ENCODE results near the gene TFPI2.
"Not testable (repeated sequence)": the region's sequence is repeated elsewhere in the genome, so short reads cannot be mapped to it uniquely, and the experiment has no call there.

Gene TFPI2

GRCh38 chr7:93890464-93891068 lies at the start of gene TFPI2:
TSS of gene TFPI2 (minus strand) at chr7:93890753. CDS start at chr7:93890678, 75 bp downstream.
- in situ Hi-C loops (cut with HindIII; ENCODE audit: low sequenced_read_pairs) = no loop called here

GRCh38 chr7:93938293-93938692 lies 47.7 kb upstream of the TFPI2 start:
- in situ Hi-C loops (cut with HindIII; ENCODE audit: low sequenced_read_pairs) = no loop called here

GRCh38 chr7:93937818-93938217 lies 47.3 kb upstream of the TFPI2 start:
- in situ Hi-C loops (cut with HindIII; ENCODE audit: low sequenced_read_pairs) = no loop called here

GRCh38 chr7:93935102-93935501 lies 44.5 kb upstream of the TFPI2 start:
- in situ Hi-C loops (cut with HindIII; ENCODE audit: low sequenced_read_pairs) = no loop called here

- in situ Hi-C loops (cut with HindIII; ENCODE audit: low sequenced_read_pairs) = no loop called here
These were observed 42.6 kb upstream of the TFPI2 start for GRCh38 chr7:93933156-93933555.

- in situ Hi-C loops (cut with HindIII; ENCODE audit: low sequenced_read_pairs) = no loop called here
These were observed 41.1 kb upstream of the TFPI2 start for GRCh38 chr7:93931655-93932054.

- in situ Hi-C loops (cut with HindIII; ENCODE audit: low sequenced_read_pairs) = no loop called here
These were observed 37.0 kb upstream of the TFPI2 start for GRCh38 chr7:93927585-93927984.

- in situ Hi-C loops (cut with HindIII; ENCODE audit: low sequenced_read_pairs) = no loop called here
These were observed 36.2 kb upstream of the TFPI2 start for GRCh38 chr7:93926800-93927199.

- in situ Hi-C loops (cut with HindIII; ENCODE audit: low sequenced_read_pairs) = no loop called here
These were observed 33.4 kb upstream of the TFPI2 start for GRCh38 chr7:93923942-93924341.

GRCh38 chr7:93923296-93923695 lies 32.7 kb upstream of the TFPI2 start:
- in situ Hi-C loops (cut with HindIII; ENCODE audit: low sequenced_read_pairs) = no loop called here

- in situ Hi-C loops (cut with HindIII; ENCODE audit: low sequenced_read_pairs) = no loop called here
These were observed 31.3 kb upstream of the TFPI2 start, which contains the start of gene GNG11 for GRCh38 chr7:93921607-93922566. TSS of gene GNG11 (plus strand) at chr7:93921735. CDS start at chr7:93922138, 403 bp downstream.

GRCh38 chr7:93921186-93921585 lies 30.6 kb upstream of the TFPI2 start:
- in situ Hi-C loops (cut with HindIII; ENCODE audit: low sequenced_read_pairs) = no loop called here

- in situ Hi-C loops (cut with HindIII; ENCODE audit: low sequenced_read_pairs) = no loop called here
These were observed 30.1 kb upstream of the TFPI2 start for GRCh38 chr7:93920496-93921182.

- in situ Hi-C loops (cut with HindIII; ENCODE audit: low sequenced_read_pairs) = not testable (repeated sequence)
These were observed 25.8 kb upstream of the TFPI2 start for GRCh38 chr7:93916315-93916714.

- in situ Hi-C loops (cut with HindIII; ENCODE audit: low sequenced_read_pairs) = not testable (repeated sequence)
These were observed 25.3 kb upstream of the TFPI2 start for GRCh38 chr7:93915888-93916287.

GRCh38 chr7:93915206-93915842 lies 24.8 kb upstream of the TFPI2 start:
- in situ Hi-C loops (cut with HindIII; ENCODE audit: low sequenced_read_pairs) = not testable (repeated sequence)

GRCh38 chr7:93914581-93915066 lies 24.1 kb upstream of the TFPI2 start:
- in situ Hi-C loops (cut with HindIII; ENCODE audit: low sequenced_read_pairs) = no loop called here

GRCh38 chr7:93913197-93913596 lies 22.6 kb upstream of the TFPI2 start:
- in situ Hi-C loops (cut with HindIII; ENCODE audit: low sequenced_read_pairs) = no loop called here

- in situ Hi-C loops (cut with HindIII; ENCODE audit: low sequenced_read_pairs) = not testable (repeated sequence)
These were observed 21.1 kb upstream of the TFPI2 start for GRCh38 chr7:93911661-93912060.

GRCh38 chr7:93911242-93911641 lies 20.7 kb upstream of the TFPI2 start:
- in situ Hi-C loops (cut with HindIII; ENCODE audit: low sequenced_read_pairs) = not testable (repeated sequence)
